ELR (cell line): ENCODE data around the gene HDDC2.

ENCODE experiments used
- DNase-seq: peaks from one replicate; pipeline ENCODE4 v3.0.0-alpha.2; 2015; ENCODE audit warnings: low read depth

The HDDC2 gene, protein sequence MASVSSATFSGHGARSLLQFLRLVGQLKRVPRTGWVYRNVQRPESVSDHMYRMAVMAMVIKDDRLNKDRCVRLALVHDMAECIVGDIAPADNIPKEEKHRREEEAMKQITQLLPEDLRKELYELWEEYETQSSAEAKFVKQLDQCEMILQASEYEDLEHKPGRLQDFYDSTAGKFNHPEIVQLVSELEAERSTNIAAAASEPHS

GRCh38 chr6:125301435-125302391 is at the start of gene HDDC2:
Gene HDDC2, minus strand, starts transcription at chr6:125301967. Its CDS starts 35 bp downstream, at chr6:125301932.
- peak; percentile 83 for DNase-seq

- no peak for DNase-seq
These were observed 45.3 kb upstream of the HDDC2 start for GRCh38 chr6:125346926-125347563.

GRCh38 chr6:125346201-125346925 is 44.6 kb upstream of the HDDC2 start:
- no peak for DNase-seq

GRCh38 chr6:125341460-125341859 is 39.7 kb upstream of the HDDC2 start:
- no peak for DNase-seq

GRCh38 chr6:125340991-125341390 is 39.2 kb upstream of the HDDC2 start:
- DNase-seq = no peak

DNA sequence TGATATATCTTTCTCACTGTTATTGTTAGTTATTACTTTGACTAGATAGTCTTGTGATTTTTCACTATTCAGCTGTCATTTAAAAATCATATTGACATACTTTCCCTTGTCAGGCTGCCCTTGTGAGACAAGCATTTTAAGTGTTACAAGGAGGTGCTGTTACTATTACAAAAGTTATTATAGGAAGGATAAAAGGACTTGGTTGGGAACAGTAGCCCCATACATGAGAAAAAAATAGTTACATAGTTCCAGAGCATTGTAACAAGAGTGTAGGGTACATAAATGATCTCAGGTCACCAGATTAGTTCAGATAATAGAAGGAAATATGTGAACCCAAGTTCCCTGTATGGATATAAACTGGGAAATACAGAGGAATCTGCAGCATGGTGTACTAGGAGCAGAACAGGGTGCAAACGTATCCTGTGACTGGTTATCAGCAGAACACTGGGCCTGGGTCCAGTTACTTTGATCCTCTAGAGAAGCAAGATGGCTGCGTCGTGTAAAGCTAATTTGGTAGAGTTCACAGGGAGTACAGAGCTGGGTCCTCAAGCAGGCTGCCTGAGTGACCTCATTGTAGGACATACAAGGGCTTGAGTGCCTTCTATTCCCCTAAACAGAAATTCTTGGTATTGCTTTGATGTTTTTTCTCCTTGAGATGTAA is 38.5 kb upstream of the HDDC2 start:
- no peak for DNase-seq

- DNase-seq = no peak
These were observed 37.9 kb upstream of the HDDC2 start for GRCh38 chr6:125339653-125340052.

- no peak for DNase-seq
These were observed 36.6 kb upstream of the HDDC2 start for GRCh38 chr6:125338381-125338780.

GRCh38 chr6:125337706-125338105 is 35.9 kb upstream of the HDDC2 start:
- no peak for DNase-seq

DNA sequence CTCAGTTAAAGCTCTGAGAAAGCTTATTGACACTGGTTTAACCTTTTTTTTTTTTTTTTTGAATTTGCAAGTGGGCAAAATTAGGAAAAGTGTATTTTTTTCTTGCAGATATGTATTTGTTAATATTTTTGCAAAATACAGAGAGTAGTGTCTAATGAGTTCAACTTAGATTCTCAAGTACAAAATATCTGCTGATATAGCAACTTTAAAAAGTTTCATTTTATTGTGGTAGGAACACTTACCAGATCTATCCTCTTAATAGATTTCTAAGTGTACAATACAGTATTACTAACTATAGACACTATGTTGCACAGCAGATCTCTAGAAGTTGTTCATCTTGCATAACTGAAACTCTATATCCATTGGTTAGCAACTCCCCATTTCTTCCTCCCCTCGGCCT is 30.9 kb upstream of the HDDC2 start:
- no peak for DNase-seq

DNA sequence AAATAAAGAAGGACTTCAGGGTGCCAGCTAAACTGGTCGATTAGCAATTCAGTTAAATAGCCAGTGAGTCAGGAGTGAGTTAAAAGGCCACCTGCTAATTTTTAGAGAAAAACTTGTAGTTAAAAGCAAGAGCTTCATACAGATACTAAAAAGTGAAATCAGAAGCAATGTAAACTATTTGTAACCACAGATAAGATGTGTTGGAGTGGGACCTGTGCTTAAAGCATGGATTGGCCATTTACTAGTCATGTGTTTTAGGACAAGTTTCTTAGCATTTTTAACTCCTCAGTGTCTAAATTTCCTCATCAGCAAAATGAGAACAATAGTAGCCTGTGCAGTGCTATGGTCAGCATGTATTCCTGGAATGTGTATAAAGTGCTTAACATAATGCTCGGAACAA is 23.8 kb upstream of the HDDC2 start:
- DNase-seq = no peak

DNA sequence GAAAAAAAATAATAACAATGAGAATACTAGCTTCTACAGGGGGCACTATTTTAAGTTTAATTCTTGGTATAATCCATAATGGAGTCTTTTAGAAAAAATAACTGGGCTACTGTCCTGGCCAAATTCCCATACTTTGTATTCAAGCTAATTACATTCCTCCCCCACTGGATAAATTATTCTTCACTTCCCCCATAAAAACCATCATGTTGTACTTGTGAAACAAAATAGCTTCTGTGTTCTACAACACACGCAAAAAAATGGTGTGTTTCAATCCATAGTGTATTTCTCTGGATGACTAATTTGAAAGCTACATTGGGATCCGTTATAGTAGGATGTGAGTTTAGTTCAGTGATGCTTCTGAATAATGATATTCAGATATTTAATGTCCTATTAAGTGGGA is 21.6 kb upstream of the HDDC2 start:
- DNase-seq = no peak

DNA sequence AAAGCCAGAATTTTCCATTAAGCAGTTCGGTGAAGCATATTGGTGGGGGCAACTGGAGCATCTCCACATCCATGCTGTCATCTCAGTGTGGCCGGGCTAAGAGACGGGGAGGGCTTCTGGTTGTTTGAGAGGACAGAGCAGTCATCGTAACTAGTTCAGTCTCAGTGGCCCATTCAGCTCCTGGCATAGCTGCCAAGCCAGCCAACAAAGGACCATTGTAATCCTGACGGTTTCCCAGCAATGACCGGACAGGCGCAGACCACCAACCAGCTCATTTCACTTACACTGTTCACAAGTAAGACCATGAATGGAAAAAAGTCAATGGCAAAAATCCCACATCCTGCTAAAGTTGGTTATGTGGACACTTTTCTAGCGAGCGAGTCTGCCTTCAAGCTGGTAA is 14.9 kb upstream of the HDDC2 start:
- DNase-seq = no peak

DNA sequence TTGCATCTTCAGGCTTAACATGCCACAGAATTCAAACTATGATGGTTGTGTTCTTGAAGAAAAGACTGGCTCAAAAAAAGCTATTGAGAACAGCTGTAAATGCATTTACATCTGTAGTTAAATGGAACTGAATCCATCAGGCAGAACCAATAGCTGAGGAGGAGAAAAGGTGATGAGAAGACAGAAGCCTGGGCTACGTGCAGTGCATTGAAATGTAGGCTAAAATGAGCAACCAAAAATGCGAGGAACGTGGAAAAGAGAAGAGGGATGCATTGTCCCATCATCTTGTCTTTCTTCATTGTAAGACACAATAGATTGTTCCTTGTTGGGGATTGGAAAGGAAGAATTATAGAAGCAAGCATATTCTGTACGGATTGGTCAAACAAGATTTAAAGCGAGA is 13.8 kb upstream of the HDDC2 start:
- no peak for DNase-seq

DNA sequence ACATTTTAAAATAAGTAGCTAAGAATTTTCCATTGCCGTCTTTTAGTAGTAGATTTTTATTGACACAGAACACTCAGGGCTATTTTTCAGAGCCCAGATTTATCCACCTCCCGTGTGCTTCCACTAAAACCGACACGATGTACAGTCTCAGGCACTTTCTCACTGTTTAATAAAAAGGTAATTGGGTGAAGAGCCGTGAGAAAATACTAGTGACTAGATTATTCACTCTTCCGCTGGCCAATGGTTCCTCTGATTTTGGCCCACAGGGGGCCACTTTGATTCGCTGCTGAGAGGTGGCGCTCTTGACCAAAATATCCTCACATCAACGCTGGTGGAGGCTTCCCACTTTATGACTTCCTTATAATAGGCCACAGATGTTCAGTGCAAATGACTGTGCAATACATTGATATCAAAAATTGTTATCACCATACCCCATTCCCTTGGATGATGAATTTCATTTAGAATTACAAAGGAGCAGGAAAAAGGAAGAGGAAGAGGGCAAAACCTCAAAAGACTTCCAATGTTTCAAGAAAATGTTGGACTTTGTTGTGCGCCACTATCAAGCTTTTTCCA is 12.3 kb upstream of the HDDC2 start:
- DNase-seq = peak; percentile 67

GRCh38 chr6:125312950-125313349 is 11.2 kb upstream of the HDDC2 start:
- DNase-seq = no peak

DNA sequence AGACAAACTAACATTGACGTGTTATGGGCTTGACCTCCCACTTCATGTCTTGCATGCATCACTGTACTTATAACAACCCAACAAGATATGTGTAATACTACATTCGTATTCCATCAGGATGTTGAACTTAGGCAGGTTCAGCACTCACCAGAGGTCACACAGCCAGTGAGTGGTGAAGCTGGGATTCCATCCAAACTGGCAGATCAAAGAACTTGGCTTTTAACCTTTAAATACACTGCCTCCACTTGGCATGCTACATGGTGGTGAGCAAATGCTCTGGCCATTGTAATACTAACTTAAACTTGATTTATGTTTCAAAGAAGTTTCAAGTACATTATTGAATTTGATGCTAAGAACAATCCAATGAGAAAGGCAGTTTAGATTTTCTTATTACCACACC is 10.7 kb upstream of the HDDC2 start:
- no peak for DNase-seq

- peak; percentile 72 for DNase-seq
These were observed 9.4 kb upstream of the HDDC2 start for GRCh38 chr6:125310994-125311649.

DNA sequence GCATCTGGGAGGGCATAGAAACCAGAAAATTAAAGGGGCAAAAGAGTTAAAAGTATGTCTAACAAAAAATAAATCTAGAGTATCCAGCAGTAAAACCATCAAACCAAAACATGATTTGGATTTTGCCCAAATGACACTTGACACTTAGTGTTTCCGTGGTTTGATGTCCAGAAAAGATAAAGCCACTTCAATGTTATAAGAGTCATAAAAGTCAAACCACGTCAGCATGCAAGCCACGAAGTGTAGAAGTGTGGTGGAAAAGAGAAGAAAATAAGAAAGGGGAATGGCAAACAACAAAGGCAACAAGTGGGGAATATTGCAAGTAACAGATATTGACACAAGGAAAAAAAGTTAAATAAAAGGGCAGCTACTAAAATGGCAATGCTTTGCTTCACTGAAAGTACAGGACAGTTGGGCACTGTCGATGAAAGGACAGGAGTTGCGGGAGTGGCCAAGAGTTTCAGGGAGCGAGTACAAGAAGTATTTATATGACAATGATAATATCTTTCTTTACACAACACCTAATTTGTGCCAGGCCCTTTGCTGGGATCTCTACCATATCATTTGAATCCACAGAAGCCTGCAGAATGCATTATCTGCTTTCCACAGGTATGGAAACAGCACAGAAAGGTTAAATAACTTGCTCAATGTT is 6.3 kb upstream of the HDDC2 start:
- no peak for DNase-seq

GRCh38 chr6:125307150-125307838 is 5.5 kb upstream of the HDDC2 start:
- no peak for DNase-seq
